Suprapubic skin (tissue), 4 donors: ENCODE results near the gene ECE1. TPM values are rescaled to one million over a fixed set of nuclear protein-coding genes. Genes with fewer than 3 reads are reported as not detected.

Source experiments
- DNase-seq, 2 donors: peaks; one replicate each; pipeline ENCODE4 v3.0.0-alpha.2; 2019; ENCODE audit warnings: low spot score in 2 of 2
- H3K27ac ChIP-seq: fragments of 200-600 bp; sonication (generic); one replicate; pipeline ENCODE4 v1.5.1; 2019
- H3K27me3 ChIP-seq: fragments of 200-600 bp; sonication (generic); one replicate; pipeline ENCODE4 v1.5.1; 2019
- H3K36me3 ChIP-seq: fragments of 200-600 bp; sonication (generic); one replicate; pipeline ENCODE4 v1.5.1; 2019
- H3K4me1 ChIP-seq: fragments of 200-600 bp; sonication (generic); one replicate; pipeline ENCODE4 v1.5.1; 2019
- H3K4me3 ChIP-seq: fragments of 200-600 bp; sonication (generic); one replicate; pipeline ENCODE4 v1.5.1; 2019; ENCODE audit warnings: mild to moderate bottlenecking
- H3K9me3 ChIP-seq: fragments of 200-600 bp; sonication (generic); one replicate; pipeline ENCODE4 v1.5.1; 2019
- EP300 ChIP-seq: sonication (generic); formaldehyde crosslinking; IDR thresholded peaks from one replicate; pipeline ENCODE4 v1.6.1; 2017; ENCODE audit warnings: antibody characterized with exemption
- POLR2A ChIP-seq, 2 donors: fragments of 450-650 bp; IDR thresholded peaks; one replicate each; pipeline ENCODE4 v1.6.1; 2017; ENCODE audit warnings: antibody characterized with exemption in 2 of 2, mild to moderate bottlenecking in 2 of 2, moderate library complexity in 2 of 2
- POLR2AphosphoS5 ChIP-seq, 3 donors: sonication (generic); formaldehyde crosslinking; IDR thresholded peaks; one replicate each; pipeline ENCODE4 v1.6.1; 2017; ENCODE audit warnings: antibody characterized with exemption in 3 of 3
- WGBS: methylation state at CpG from one replicate; pipeline ENCODE4 v1.1.5; 2018; 5-methylcytosine and 5-hydroxymethylcytosine counted together
- total RNA-seq, 4 donors: library from RNA; depleted of rRNA; stranded (reverse); fragments of >200 nt; gene quantifications; one replicate each; pipeline ENCODE4 v1.1.0, GENCODE V29; 2016
- TF ChIP-seq, protein P1 (sequence below), 2 donors: fragments of 200-600 bp in 1 of 2; fragments of 450-650 bp in 1 of 2; sonication (generic) in 1 of 2; IDR thresholded peaks; one replicate each; pipeline ENCODE4 v1.5.1; 2016 to 2019; ENCODE audit warnings: antibody characterized with exemption in 2 of 2, mild to moderate bottlenecking in 1 of 2, moderate library complexity in 1 of 2

Gene ECE1
- total RNA-seq, 4 donors from 2014 or later = 40.8 to 64.2 (median 55.3) TPM

DNA sequence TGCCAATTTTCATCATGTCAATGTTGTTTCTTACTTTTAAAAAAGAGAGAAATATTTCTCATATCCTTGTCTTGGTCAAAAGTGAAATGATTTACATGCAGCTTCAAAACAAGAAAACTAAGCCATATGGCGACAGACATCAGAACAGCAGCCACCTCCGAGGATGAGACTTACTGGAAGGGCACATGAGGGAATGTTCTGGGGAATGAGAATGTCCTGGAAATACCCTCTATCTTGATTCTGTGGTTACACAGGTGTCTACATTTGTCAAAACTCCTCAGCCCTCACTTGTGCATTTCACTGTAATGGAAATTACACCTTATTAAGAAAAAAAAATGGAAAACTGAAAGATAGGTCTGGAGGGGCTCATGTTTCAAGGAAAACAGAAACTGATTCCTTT is 14.2 kb upstream of the ECE1 start:
- peak overlapping the region; percentile 51 for H3K27ac ChIP-seq
- no peak overlapping the region for H3K4me3 ChIP-seq
- H3K4me1 ChIP-seq = peaks cover 62% of the 10 kb centered on the region
- 44% methylated on average over 2 of the region's 2 CpGs for WGBS
- TF ChIP-seq, protein P1, sequence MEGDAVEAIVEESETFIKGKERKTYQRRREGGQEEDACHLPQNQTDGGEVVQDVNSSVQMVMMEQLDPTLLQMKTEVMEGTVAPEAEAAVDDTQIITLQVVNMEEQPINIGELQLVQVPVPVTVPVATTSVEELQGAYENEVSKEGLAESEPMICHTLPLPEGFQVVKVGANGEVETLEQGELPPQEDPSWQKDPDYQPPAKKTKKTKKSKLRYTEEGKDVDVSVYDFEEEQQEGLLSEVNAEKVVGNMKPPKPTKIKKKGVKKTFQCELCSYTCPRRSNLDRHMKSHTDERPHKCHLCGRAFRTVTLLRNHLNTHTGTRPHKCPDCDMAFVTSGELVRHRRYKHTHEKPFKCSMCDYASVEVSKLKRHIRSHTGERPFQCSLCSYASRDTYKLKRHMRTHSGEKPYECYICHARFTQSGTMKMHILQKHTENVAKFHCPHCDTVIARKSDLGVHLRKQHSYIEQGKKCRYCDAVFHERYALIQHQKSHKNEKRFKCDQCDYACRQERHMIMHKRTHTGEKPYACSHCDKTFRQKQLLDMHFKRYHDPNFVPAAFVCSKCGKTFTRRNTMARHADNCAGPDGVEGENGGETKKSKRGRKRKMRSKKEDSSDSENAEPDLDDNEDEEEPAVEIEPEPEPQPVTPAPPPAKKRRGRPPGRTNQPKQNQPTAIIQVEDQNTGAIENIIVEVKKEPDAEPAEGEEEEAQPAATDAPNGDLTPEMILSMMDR (IDR thresholded peaks at IDR 0.05) = no peak
- TF ChIP-seq EP300 = no peak
- no peak for TF ChIP-seq POLR2A (IDR thresholded peaks at IDR 0.05)
- TF ChIP-seq POLR2AphosphoS5 (IDR thresholded peaks at IDR 0.05) = no peak
- H3K9me3 ChIP-seq = no peaks in the 10 kb centered on the region
- H3K36me3 ChIP-seq = no peaks in the 10 kb centered on the region
- no peak for DNase-seq
- no peaks in the 10 kb centered on the region for H3K27me3 ChIP-seq

DNA sequence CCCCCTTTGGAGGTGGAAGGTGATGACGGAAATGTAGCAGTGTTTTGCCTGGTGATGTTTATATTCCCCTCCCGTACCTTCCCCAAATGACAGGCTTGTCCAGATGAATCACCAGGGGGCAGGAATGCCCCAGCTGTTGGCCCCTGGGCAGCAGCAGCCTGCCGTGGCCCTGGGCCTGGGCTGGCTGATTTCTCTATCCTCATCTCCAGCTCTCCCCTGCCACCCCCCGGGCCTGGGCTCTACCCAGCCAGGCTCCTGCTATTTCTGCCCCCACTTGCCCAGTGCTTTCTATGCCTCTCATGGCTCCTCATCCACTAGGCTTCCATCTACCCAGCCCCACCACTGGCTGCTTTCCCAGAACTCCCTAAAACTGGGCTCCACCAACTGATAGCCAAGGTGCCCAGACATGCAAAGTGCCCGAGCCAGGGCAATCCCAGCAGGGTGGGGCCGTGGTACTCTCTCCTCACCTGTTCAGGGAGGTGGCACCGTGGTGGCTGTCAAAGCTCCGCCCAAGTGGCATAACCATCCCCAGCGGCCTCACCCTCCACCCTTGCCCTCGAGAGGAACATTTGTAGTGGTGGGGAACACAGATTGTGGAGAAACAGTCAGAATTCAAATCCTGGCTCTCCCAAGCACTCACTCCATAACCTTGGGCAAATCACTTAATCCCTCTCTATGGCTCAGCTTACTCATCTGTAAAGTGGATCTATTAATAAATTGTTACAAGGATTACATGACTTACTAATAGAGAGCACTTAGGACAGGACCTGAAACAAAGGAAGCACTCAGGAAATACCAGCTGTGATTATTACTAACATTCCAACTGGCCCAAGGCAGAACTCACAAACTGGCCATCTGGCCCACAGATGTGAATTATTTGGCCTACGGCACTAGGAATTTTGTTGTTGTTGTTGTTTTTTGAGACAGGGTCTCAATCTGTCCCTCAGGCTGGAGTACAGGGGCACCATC is 12.8 kb upstream of the ECE1 start:
- Histone ChIP-seq H3K27me3 (no peaks in the 10 kb centered on the region), H3K9me3 (no peaks in the 10 kb centered on the region), H3K36me3 (no peaks in the 10 kb centered on the region), H3K4me3 (no peak overlapping the region), H3K4me1 (peaks cover 57% of the 10 kb centered on the region), H3K27ac (peak overlapping the region; percentile 50)
- no peak for DNase-seq
- WGBS = 29% methylated on average over 9 of the region's 11 CpGs
- TF ChIP-seq POLR2A (IDR thresholded peaks at IDR 0.05) (no peak), EP300 (no peak), POLR2AphosphoS5 (IDR thresholded peaks at IDR 0.05) (peak in 1 of 3 donors; percentile 68)
- TF ChIP-seq, protein P1 (IDR thresholded peaks at IDR 0.05) = no peak

DNA sequence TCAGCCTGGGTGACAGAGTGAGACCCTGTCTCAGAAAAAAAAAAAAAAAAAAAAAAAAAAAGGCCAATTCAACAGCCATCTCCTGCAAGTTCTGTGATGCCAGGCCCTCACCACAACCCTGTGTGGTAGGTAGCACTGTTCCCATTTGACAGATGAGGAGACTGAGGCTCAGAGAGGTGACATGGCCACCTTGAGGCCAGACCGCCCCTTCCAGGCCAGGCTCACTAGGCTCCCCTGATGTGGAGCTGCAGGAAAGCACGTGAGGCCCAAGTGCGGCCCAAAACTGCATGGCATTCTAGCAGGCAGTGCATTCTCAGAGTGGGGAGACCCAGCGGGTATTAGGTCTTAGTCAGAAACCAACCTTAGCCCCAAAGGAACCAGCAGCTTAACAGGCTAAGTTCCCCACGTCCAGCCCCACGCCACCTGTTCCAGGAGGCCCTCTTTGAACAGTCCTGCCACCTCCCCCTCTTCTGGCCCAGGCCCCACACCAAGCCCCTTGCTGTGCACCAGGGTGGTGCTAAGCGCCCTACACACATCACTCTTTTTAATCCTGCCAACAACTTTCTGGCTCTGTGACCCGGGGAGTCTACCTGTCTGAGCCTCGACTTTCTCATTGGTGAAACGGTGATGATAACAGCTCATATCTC is 11.7 kb upstream of the ECE1 start:
- no peak overlapping the region for H3K27ac ChIP-seq
- no peaks in the 10 kb centered on the region for H3K27me3 ChIP-seq
- H3K36me3 ChIP-seq = no peaks in the 10 kb centered on the region
- no peak for DNase-seq
- H3K4me3 ChIP-seq = no peak overlapping the region
- H3K4me1 ChIP-seq = peaks cover 49% of the 10 kb centered on the region
- H3K9me3 ChIP-seq = no peaks in the 10 kb centered on the region
- 69% methylated on average over 10 of the region's 10 CpGs for WGBS
- TF ChIP-seq EP300 = no peak
- TF ChIP-seq POLR2AphosphoS5 (IDR thresholded peaks at IDR 0.05) = no peak

DNA sequence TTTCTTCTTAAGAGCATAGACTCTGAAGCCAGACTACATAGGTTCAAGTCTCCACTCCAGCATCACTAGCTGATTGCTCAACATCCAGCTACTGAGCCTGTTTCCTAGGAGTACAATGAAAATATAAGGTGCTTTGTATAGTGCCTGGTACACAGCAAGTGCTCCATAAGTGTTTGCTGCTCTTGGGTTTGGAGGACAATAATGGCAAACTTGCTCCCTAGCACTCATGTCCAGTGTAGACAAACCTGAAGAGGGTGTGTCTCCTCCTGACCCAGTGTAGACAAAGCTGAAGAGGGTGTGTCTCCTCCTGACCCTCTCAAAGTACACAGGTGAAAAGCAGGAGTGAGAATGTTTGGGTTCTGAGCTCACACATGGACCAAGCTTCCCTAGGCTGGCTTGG is 10.5 kb upstream of the ECE1 start:
- no peak for DNase-seq
- H3K4me1 ChIP-seq = peaks cover 50% of the 10 kb centered on the region

DNA sequence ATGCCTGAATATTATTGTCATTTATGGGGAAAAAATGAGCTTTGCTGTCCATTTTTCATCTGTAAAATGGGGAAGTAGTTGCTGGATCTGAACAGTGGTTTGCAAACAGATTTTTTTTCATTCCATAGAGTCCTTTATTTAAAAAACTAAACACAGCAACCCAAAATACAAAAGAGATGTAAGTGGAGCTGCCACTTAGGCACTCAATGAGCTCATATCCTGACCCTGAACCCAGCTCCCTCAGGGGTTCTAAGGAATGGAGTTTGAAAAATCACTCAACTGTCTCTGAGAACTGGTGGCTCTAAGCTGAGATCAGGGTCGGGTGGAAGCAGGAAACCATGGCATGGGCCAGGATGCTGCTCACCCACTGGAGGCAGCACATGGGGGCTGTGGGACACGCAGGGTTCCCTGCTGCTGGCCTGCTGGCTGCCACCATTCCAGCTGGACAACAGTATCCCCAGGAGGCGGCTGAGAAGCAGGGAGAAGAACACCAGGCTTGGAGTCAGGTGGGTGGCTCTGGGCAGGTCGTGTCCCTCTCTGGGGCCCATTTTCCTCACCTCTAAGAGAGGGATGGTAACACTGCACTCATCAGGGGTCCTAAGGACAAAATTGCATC is 9.6 kb upstream of the ECE1 start:
- Histone ChIP-seq H3K9me3 (no peaks in the 10 kb centered on the region), H3K27ac (no peak overlapping the region), H3K4me3 (no peak overlapping the region), H3K36me3 (no peaks in the 10 kb centered on the region), H3K27me3 (no peaks in the 10 kb centered on the region), H3K4me1 (peaks cover 49% of the 10 kb centered on the region)
- WGBS = 83% methylated on average over 4 of the region's 4 CpGs
- peak in 1 of 2 donors; percentile 53 for DNase-seq
- TF ChIP-seq EP300 (no peak), POLR2AphosphoS5 (IDR thresholded peaks at IDR 0.05) (no peak), POLR2A (IDR thresholded peaks at IDR 0.05) (no peak)
- TF ChIP-seq, protein P1 (IDR thresholded peaks at IDR 0.05) = no peak

More for the DNA sequence above, 10.5 kb upstream of the ECE1 start:
- Histone ChIP-seq H3K36me3 (no peaks in the 10 kb centered on the region), H3K9me3 (no peaks in the 10 kb centered on the region), H3K27ac (no peak overlapping the region), H3K4me3 (no peak overlapping the region), H3K27me3 (no peaks in the 10 kb centered on the region)
- no peak for TF ChIP-seq POLR2A (IDR thresholded peaks at IDR 0.05)
- no peak for TF ChIP-seq POLR2AphosphoS5 (IDR thresholded peaks at IDR 0.05)
- TF ChIP-seq, protein P1 (IDR thresholded peaks at IDR 0.05) = no peak
- TF ChIP-seq EP300 = no peak
